ENCODE data around the gene IL6.

DNA sequence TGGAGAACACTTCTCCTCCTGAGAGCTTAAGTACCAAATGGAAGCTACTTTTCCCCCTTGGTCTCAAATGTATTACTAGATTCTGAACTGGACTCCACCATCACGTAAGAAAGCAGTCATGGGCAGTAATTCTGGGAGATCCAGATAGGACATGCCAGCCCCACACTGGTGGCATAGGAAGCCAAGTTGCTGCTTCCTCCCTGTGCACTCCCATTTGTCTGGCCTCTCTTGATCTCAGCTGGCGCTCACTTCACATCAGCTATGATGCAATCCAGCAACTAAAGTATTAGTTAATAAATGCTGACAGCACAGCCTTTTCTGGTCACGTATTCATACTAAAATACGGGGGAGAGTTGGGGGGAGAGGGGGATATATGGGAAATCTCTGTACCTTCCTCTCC is 3.4 kb upstream of the IL6 start:
- TF ChIP-seq, protein P1, sequence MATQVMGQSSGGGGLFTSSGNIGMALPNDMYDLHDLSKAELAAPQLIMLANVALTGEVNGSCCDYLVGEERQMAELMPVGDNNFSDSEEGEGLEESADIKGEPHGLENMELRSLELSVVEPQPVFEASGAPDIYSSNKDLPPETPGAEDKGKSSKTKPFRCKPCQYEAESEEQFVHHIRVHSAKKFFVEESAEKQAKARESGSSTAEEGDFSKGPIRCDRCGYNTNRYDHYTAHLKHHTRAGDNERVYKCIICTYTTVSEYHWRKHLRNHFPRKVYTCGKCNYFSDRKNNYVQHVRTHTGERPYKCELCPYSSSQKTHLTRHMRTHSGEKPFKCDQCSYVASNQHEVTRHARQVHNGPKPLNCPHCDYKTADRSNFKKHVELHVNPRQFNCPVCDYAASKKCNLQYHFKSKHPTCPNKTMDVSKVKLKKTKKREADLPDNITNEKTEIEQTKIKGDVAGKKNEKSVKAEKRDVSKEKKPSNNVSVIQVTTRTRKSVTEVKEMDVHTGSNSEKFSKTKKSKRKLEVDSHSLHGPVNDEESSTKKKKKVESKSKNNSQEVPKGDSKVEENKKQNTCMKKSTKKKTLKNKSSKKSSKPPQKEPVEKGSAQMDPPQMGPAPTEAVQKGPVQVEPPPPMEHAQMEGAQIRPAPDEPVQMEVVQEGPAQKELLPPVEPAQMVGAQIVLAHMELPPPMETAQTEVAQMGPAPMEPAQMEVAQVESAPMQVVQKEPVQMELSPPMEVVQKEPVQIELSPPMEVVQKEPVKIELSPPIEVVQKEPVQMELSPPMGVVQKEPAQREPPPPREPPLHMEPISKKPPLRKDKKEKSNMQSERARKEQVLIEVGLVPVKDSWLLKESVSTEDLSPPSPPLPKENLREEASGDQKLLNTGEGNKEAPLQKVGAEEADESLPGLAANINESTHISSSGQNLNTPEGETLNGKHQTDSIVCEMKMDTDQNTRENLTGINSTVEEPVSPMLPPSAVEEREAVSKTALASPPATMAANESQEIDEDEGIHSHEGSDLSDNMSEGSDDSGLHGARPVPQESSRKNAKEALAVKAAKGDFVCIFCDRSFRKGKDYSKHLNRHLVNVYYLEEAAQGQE (IDR thresholded peaks at IDR 0.05; ENCODE audit: borderline replicate concordance) = no peak
- TF ChIP-seq, protein P1 (CRISPR knock-in tag; IDR thresholded peaks at IDR 0.05; ENCODE audit: low read depth) = no peak
- TF ChIP-seq, protein P2, sequence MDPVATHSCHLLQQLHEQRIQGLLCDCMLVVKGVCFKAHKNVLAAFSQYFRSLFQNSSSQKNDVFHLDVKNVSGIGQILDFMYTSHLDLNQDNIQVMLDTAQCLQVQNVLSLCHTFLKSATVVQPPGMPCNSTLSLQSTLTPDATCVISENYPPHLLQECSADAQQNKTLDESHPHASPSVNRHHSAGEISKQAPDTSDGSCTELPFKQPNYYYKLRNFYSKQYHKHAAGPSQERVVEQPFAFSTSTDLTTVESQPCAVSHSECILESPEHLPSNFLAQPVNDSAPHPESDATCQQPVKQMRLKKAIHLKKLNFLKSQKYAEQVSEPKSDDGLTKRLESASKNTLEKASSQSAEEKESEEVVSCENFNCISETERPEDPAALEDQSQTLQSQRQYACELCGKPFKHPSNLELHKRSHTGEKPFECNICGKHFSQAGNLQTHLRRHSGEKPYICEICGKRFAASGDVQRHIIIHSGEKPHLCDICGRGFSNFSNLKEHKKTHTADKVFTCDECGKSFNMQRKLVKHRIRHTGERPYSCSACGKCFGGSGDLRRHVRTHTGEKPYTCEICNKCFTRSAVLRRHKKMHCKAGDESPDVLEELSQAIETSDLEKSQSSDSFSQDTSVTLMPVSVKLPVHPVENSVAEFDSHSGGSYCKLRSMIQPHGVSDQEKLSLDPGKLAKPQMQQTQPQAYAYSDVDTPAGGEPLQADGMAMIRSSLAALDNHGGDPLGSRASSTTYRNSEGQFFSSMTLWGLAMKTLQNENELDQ (CRISPR knock-in tag; IDR thresholded peaks at IDR 0.05; ENCODE audit: borderline replicate concordance) = no peak
- TF ChIP-seq CAMTA2 (CRISPR knock-in tag; conservative IDR thresholded peaks at IDR 0.05) (no peak), TARDBP (IDR thresholded peaks at IDR 0.05) (no peak)
